Caco-2 (cell line): ENCODE data around the gene CRYZL1. TPM values are rescaled to one million over a fixed set of nuclear protein-coding genes. Genes with fewer than 3 reads are reported as not detected.
A peak's percentile ranks its signal among the peaks of the same experiment; 100 is the strongest.

Experiments
- BruUV-seq: library from RNA; stranded (reverse); fragments of 400-500 nt; replicated peaks from 2 replicates; lab custom pipeline; 2021; lab: Mats Ljungman, UMichigan
- CTCF ChIA-PET: fragments of 300-600 bp; sonication (Branson Sonifier 250); formaldehyde crosslinking; loops from one replicate; lab custom pipeline; 2022; ENCODE audit warnings: antibody characterized with exemption; lab: Charles Lee
- POLR2A ChIA-PET: fragments of 300-600 bp; sonication (Branson Sonifier 250); formaldehyde crosslinking; loops from one replicate; lab custom pipeline; 2022; ENCODE audit warnings: antibody characterized with exemption; lab: Charles Lee
- DNase-seq, 2 experiments: peaks; one replicate each; pipeline versions ENCODE4 v3.0.0 to v3.0.0-alpha.2; 2020 to 2022
- H3K27me3 ChIP-seq: replicated peaks from 2 replicates; pipeline ENCODE4 v1.6.0; 2011; ENCODE audit warnings: low read length; ENCODE audit not compliant: control insufficient read depth, insufficient read depth
- H3K36me3 ChIP-seq: 2 replicates; pipeline ENCODE4 v1.5.1; 2011; ENCODE audit warnings: low read length; ENCODE audit not compliant: control insufficient read depth, insufficient read depth
- H3K4me1 ChIP-seq: fragments of 250-450 bp; sonication (Bioruptor Pico); 2 replicates; pipeline ENCODE4 v1.5.1; 2020; ENCODE audit warnings: mild to moderate bottlenecking
- H3K4me3 ChIP-seq: 2 replicates; pipeline ENCODE4 v1.5.1; 2011; ENCODE audit warnings: low read depth, mild to moderate bottlenecking, control low read depth, low read length
- H3K9me3 ChIP-seq: fragments of 250-450 bp; sonication (Bioruptor Pico); 2 replicates; pipeline ENCODE4 v1.5.1; 2020; ENCODE audit warnings: mild to moderate bottlenecking, moderate library complexity
- H3K27ac Mint-ChIP-seq: one replicate; pipeline ENCODE4 v1.8.0; 2022; ENCODE audit warnings: mixed read lengths; ENCODE audit not compliant: unreplicated experiment
- H3K27me3 Mint-ChIP-seq: one replicate; pipeline ENCODE4 v1.8.0; 2022; ENCODE audit warnings: mixed read lengths; ENCODE audit not compliant: insufficient read depth, unreplicated experiment
- H3K36me3 Mint-ChIP-seq: one replicate; pipeline ENCODE4 v1.8.0; 2022; ENCODE audit warnings: mild to moderate bottlenecking, mixed read lengths; ENCODE audit not compliant: insufficient read depth, unreplicated experiment
- H3K4me1 Mint-ChIP-seq: one replicate; pipeline ENCODE4 v1.8.0; 2022; ENCODE audit warnings: low read depth, mixed read lengths; ENCODE audit not compliant: unreplicated experiment
- H3K4me3 Mint-ChIP-seq: one replicate; pipeline ENCODE4 v1.8.0; 2022; ENCODE audit warnings: mild to moderate bottlenecking, moderate library complexity, mixed read lengths; ENCODE audit not compliant: unreplicated experiment
- H3K9me3 Mint-ChIP-seq: one replicate; pipeline ENCODE4 v1.8.0; 2022; ENCODE audit warnings: mixed read lengths; ENCODE audit not compliant: unreplicated experiment
- CTCF ChIP-seq, 2 experiments: fragments of 200-600 bp in 1 of 2; IDR thresholded peaks; 1 replicate in 1 of 2; 2 replicates in 1 of 2; pipeline versions ENCODE4 v1.5.1 to v1.8.0; 2011 to 2022; ENCODE audit warnings: antibody characterized with exemption in 1 of 2, control low read depth in 1 of 2, inconsistent platforms in 1 of 2, low read depth in 1 of 2, low read length in 1 of 2, mild to moderate bottlenecking in 1 of 2, moderate library complexity in 1 of 2; ENCODE audit not compliant: insufficient read depth in 1 of 2, severe bottlenecking in 1 of 2, unreplicated experiment in 1 of 2
- intact Hi-C: fragments of 100-400 bp; cut with micrococcal nuclease; formaldehyde crosslinking; loops from one replicate; pipeline ENCODE4 v1.10.0; 2022; ENCODE audit not compliant: unreplicated experiment
- total RNA-seq: library from RNA; stranded (reverse); gene quantifications from 2 replicates; pipeline ENCODE4 v1.2.3, GENCODE V29; 2022

CRYZL1 gene
- total RNA-seq, 1 experiment from 2014 or later = 26.6 TPM

GRCh38 chr21:33661146-33661545 lies 19.6 kb upstream of the CRYZL1 start:
- H3K4me3 ChIP-seq = no peak overlapping the region
- POLR2A ChIA-PET = no interaction called here
- no peaks in the 10 kb centered on the region for H3K9me3 ChIP-seq
- peaks cover 38% of the 10 kb centered on the region for H3K4me1 ChIP-seq
- no TSS peak for BruUV-seq
- H3K27me3 Mint-ChIP-seq = no peaks in the 10 kb centered on the region
- H3K27me3 ChIP-seq = no peaks in the 10 kb centered on the region
- no peak for DNase-seq
- no peaks in the 10 kb centered on the region for H3K9me3 Mint-ChIP-seq
- CTCF ChIA-PET = no interaction called here
- intact Hi-C loops = no loop called here
- H3K4me1 Mint-ChIP-seq = peaks cover 32% of the 10 kb centered on the region
- no peak overlapping the region for H3K27ac Mint-ChIP-seq
- no peak overlapping the region for H3K4me3 Mint-ChIP-seq
- TF ChIP-seq CTCF (IDR thresholded peaks at IDR 0.05; ENCODE audit: insufficient read depth in 1 of 2, low read depth in 1 of 2, low read length in 1 of 2, severe bottlenecking in 1 of 2, unreplicated experiment in 1 of 2) = no peak
- no peaks in the 10 kb centered on the region; the same call in 1 of the 2 replicates for H3K36me3 ChIP-seq
- peaks cover 30% of the 10 kb centered on the region for H3K36me3 Mint-ChIP-seq

GRCh38 chr21:33660406-33660805 lies 18.9 kb upstream of the CRYZL1 start:
- ChIA-PET POLR2A (no interaction called here), CTCF (no interaction called here)
- no TSS peak for BruUV-seq
- H3K4me3 ChIP-seq = no peak overlapping the region
- peaks cover 44% of the 10 kb centered on the region for H3K4me1 ChIP-seq
- intact Hi-C loops = no loop called here
- Mint-ChIP-seq H3K27me3 (no peaks in the 10 kb centered on the region), H3K4me1 (peaks cover 40% of the 10 kb centered on the region), H3K9me3 (no peaks in the 10 kb centered on the region), H3K4me3 (no peak overlapping the region), H3K27ac (peak overlapping the region; percentile 4), H3K36me3 (peaks cover 37% of the 10 kb centered on the region)
- no peaks in the 10 kb centered on the region; the same call in 1 of the 2 replicates for H3K36me3 ChIP-seq
- no peaks in the 10 kb centered on the region for H3K27me3 ChIP-seq
- no peaks in the 10 kb centered on the region for H3K9me3 ChIP-seq
- no peak for TF ChIP-seq CTCF (IDR thresholded peaks at IDR 0.05; ENCODE audit: insufficient read depth in 1 of 2, low read depth in 1 of 2, low read length in 1 of 2, severe bottlenecking in 1 of 2, unreplicated experiment in 1 of 2)
- no peak for DNase-seq

GRCh38 chr21:33659568-33659949 lies 18.0 kb upstream of the CRYZL1 start:
- Mint-ChIP-seq H3K4me1 (peaks cover 40% of the 10 kb centered on the region), H3K27me3 (no peaks in the 10 kb centered on the region), H3K4me3 (no peak overlapping the region), H3K27ac (peak overlapping the region; percentile 4), H3K36me3 (peaks cover 40% of the 10 kb centered on the region), H3K9me3 (no peaks in the 10 kb centered on the region)
- CTCF ChIA-PET = interaction anchor here (0.6 to 1.0 kb wide), 3 partner anchors 9 to 54 kb away, joined by 5 to 6 read pairs (median 5); no protein-coding TSS in a partner anchor
- Histone ChIP-seq H3K4me3 (no peak overlapping the region), H3K36me3 (no peaks in the 10 kb centered on the region; the same call in 1 of the 2 replicates), H3K4me1 (peaks cover 52% of the 10 kb centered on the region), H3K27me3 (no peaks in the 10 kb centered on the region), H3K9me3 (no peaks in the 10 kb centered on the region)
- no TSS peak for BruUV-seq
- POLR2A ChIA-PET = interaction anchor here (0.6 kb wide), 4 partner anchors 27 to 76 kb away, joined by 3 to 20 read pairs (median 6); no protein-coding TSS in a partner anchor
- no peak for DNase-seq
- intact Hi-C loops = loop anchor here (10.0 kb wide), 1 partner anchor 75 kb away; no protein-coding TSS in a partner anchor
- TF ChIP-seq CTCF (IDR thresholded peaks at IDR 0.05; ENCODE audit: insufficient read depth in 1 of 2, low read depth in 1 of 2, low read length in 1 of 2, severe bottlenecking in 1 of 2, unreplicated experiment in 1 of 2) = no peak
